ENCODE measurements around the gene SRPK3. TPM values are rescaled to one million over a fixed set of nuclear protein-coding genes. Genes with fewer than 3 reads are reported as not detected.
"Not testable (repeated sequence)": the region's sequence is repeated elsewhere in the genome, so short reads cannot be mapped to it uniquely, and the experiment has no call there.

The SRPK3 gene
- polyA plus RNA-seq, 3 donors, result 0.23 to 0.67 (median 0.30) TPM

DNA sequence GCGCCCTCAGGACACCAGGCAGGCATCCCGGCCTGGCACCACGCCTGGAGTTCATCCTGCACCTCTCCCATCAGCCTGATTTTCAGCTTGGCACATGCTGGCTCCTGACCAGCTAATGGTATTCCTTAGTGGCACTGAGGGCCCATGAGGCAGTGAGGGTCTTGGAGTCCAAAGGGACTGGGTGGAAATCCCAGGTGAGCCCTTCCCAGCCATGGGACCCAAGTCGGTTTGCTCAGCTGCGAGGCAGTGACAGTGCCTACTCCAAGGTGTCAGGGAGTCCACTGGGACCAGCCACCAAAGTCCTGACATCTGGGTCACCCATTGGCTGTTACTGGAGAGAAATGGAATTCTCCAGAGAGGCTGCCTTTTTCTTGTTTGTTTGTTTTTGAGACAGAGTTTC lies 18.5 kb downstream of the SRPK3 start:
- H3K27ac ChIP-seq (ENCODE audit: low read depth, low read length), result no peak overlapping the region
- 76 to 95% (median 92%) methylated on average over 3 to 5 of the region's 5 CpGs for WGBS, 3 donors

DNA sequence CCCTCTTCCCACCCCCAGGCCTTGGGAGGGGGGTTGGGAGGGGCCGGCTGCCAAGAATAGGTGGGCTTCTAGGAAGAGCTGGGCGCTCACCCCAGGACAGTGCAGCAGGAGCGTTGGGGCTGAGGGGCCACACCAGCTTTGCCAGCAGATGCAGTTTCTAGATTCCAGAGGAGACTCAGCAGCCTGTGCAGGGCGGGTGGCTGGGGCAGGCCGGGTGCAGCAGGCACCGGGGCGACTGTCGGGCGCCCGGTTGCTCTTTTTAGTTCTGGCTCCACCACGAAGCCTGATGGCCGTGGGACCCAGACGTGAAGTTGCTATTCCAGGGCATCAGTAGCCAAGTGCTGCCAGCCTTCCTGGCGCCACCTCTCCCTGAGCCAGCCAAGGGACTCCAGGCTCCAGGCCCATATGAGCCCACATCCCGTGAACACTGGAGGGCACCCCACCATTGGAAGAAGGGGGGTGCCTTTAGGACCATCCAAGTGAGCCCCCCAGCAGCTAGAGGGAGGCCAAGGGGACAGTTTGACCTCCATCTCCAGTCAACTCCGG lies 19.4 kb downstream of the SRPK3 start:
- WGBS, 3 donors, result 78 to 93% (median 86%) methylated on average over 7 to 16 of the region's 16 CpGs
- H3K27ac ChIP-seq (ENCODE audit: low read depth, low read length), result no peak overlapping the region

DNA sequence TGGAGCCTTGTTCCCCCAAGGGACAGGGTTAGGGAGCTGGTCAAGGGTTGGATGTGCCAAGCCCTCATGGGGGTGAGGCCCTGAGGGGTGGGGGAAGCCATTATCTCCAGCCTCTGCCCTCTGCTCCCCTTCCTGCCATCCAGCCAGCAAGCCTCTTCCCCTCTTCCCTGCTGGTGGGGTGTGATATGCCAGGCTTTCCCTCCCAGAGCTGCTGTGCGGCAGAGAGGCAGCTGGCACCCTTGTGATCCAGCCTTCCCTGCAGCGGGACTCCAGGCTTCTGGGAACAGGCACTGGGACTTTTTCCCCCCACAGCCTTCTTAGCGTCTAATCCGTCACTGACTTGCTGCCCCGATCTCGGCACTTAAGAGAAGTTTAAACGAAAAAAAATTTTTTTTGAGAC lies 19.9 kb downstream of the SRPK3 start:
- 70 to 88% (median 84%) methylated on average over 7 of the region's 7 CpGs for WGBS, 3 donors
- H3K27ac ChIP-seq (ENCODE audit: low read depth, low read length), result no peak overlapping the region

DNA sequence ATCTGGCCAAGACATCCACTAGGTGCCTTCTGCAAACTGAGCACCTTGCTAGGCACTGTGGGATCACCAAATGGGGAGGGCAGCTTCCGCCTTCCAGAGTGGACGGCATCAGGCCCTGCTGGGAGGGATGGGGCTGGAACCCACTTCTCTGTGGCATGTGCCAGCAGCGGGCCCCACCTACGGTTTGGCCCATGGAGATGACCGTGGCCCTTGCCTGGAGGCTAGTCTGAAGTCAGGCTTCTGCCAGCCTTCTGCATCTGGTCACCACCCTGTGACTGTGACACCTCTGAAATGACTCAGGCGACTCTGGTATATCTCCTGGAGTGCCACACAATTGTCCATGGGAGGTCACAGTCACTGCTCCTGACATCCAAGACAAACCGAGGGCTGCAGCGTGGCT lies 20.8 kb downstream of the SRPK3 start:
- 89 to 93% (median 89%) methylated on average over 7 to 8 of the region's 8 CpGs for WGBS, 3 donors
- no peak overlapping the region for H3K27ac ChIP-seq (ENCODE audit: low read depth, low read length)

DNA sequence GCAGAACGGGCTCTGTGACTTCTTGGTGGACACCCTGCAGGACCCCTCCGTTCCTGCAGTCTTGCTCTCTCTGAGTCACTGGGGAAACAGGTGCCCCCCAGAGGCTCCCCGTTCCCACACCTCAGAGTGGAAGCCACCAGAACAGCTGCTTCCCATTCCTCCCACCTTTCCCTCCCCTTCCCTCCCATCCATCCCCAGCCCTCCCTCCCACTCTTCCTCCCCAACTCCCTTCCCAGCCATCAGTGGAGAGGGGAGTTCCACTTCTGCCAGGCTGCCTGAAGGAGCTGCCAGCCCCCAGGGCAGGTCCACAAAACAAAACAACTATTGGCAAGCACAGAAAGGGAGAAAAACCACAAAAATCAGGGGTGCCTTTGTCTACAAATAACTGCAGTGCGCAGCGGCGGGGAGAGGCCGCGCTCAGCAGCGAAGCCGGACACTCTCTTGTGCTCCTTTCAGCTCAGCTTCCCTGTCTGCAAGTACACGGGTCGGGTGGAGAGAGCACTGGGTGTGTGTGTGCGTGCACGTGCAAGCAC lies 21.7 kb downstream of the SRPK3 start:
- H3K27ac ChIP-seq (ENCODE audit: low read depth, low read length), result no peak overlapping the region
- WGBS, 3 donors, result 30 to 72% (median 64%) methylated on average over 13 to 14 of the region's 14 CpGs

DNA sequence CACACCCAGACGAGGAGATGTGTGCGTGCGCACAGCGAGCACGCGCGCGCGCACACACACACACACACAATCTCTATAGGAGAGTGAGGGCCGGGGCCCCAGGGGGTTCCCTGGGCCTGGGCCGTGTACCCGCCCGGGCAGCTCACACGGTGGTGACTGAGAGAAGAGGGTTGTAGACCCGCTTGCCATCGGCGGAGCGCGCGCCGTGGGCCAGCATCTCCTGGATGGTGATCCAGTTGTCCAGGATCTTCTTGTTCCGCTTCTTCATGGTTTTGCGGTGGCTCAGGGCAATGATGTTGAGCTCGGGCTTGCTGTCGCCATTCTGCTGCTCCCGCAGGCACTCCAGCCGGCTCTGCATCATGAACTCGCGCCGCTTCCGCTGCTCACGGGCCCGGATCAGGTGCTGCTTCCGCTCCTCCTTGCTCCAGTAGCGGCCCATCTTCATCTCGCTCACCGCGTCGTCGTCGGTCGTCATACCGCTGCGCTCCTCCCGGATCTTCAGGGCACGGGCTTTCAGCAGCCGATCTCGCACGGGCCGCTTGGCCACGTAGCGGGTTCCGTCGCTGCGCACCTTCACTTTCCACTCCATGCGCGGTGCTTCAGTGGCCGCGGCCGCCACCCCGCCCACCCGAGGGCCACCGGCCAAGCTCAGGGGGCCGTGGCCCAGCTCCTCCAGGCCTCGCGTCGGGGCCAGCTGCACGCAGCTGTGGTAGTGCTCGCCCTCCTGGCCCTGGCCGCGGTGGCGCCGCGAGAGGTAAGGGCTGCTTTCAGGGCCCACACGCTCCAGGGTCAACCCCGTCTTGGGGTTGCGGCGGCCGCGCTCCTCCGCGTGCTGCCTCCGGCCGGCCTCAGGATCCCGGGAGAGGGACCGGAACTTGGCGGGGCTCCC lies 22.6 kb downstream of the SRPK3 start:
- WGBS, 3 donors, result 96 to 97% (median 96%) methylated on average over 43 to 87 of the region's 87 CpGs
- no peak overlapping the region for H3K27ac ChIP-seq (ENCODE audit: low read depth, low read length)

DNA sequence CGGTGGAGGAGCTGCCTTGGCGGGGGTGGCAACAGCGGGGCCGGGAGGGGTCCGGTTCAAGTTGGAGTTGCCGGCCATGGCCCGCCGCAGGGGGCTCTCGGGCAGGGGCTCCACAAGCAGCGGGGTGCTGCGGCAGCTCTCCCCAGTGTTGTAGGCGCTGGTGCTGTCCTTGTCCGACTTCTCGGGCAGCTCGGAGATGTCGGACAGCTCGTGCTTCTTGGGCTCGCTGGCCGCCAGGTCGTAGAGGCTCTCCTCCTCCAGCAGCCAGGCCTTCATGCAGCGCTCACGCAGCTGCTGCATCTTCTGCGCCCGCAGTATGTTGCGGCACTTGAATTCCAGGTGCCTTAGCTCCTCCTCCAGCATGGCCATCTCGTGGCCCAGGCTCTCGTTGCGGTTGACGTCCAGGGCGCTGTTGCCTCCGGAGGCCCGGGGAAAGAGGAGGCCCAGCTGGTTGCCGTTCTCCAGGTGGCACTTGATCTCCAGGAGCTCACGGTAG lies 23.3 kb downstream of the SRPK3 start:
- H3K27ac ChIP-seq (ENCODE audit: low read depth, low read length), result no peak overlapping the region
- WGBS, 3 donors, result 91 to 96% (median 93%) methylated on average over 21 to 34 of the region's 34 CpGs

DNA sequence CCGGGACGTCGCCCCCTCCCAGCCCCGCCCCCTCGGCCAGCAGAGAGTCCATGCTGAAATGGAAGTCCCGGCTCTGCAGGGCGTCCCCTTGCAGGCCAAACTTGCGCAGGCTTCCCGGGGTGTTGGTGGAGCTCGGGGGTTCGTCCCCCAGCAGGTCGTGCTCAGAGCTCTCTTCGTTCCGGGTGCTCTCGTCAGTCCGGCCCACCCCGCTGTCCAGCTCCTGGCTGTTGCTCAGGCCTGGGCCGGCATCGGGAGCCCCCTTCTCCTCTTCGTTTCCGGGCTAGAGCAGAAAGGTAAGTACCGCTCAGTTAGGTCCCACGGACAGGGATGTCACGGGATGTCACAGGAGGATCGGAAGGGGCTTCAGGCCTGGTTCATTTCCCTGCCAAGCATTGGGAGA lies 23.8 kb downstream of the SRPK3 start:
- WGBS, 3 donors, result 93 to 94% (median 94%) methylated on average over 18 to 25 of the region's 25 CpGs

DNA sequence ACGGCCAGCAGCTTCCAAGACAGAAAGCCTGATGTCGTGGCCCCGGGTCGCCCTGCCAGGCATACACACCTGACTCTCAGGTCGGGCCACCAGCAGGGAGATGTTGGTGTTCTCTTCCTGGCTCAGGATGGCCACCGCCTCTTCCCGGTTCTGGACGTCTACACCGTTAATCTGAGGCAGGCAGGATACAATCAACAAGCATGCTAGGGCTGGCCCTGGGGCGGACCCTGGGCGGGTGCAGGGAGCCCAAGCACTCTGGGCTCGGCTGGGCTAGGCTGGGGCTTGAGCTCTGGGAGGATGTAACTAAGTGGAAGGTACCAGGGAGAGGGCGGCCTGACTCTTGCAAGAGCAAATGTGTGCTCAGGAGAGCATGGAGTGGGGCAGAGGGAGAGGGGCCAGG lies 24.6 kb downstream of the SRPK3 start:
- WGBS, 3 donors, result 85 to 94% (median 90%) methylated on average over 8 to 13 of the region's 13 CpGs
- H3K27ac ChIP-seq (ENCODE audit: low read depth, low read length), result no peak overlapping the region

More for the DNA sequence above, 23.8 kb downstream of the SRPK3 start:
- no peak overlapping the region for H3K27ac ChIP-seq (ENCODE audit: low read depth, low read length)

DNA sequence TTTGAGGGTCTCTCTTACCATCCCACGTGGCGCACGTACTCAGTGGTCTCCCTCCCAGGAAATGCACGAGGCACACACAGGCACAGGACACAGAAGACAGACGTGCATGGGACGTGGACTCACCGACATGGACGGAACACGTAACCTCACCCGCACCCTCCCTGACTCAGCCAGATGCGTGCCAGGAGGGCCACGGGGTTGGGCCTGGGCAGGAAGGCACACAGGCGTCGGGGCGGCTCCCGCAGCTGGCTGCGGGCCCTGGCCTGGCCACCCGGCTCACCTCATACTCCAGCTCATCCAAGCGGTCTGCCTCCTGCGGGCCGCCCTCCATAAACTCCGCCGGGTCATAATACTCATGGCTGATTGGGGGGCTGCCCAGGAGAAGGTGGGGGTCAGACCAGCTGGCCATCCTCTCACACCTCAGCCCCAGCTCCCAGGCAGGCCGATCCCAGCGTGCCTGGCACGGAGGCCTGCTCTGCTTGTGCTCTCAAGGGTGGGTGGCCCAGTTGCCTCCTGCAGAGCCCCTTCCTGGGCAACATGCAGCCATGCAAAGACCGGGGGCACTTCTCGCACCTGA lies 26.2 kb downstream of the SRPK3 start:
- WGBS, 3 donors, result 85 to 95% (median 86%) methylated on average over 16 to 28 of the region's 28 CpGs
- H3K27ac ChIP-seq (ENCODE audit: low read depth, low read length), result no peak overlapping the region

DNA sequence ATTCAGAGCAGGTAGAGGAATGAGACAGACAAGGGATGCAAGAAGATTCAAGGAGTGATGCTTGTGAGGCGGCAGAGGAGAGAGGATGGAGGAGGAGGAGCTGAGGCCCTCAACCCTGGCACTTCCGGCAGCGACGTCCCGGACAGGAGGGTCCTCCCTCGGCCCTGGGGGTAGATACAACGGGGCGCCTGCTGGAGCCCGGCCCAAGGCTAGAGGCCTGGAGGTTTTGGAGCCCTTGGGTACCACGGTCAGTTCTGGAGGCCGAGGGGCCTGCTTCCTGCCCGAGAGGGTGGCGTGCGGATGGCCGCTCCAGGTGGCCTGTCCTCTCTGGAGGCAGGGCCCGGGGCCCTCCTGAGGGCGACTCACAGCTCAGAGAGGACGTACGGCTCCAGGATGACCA lies 27.1 kb downstream of the SRPK3 start:
- no peak overlapping the region for H3K27ac ChIP-seq (ENCODE audit: low read depth, low read length)
- 94 to 95% (median 95%) methylated on average over 12 to 19 of the region's 19 CpGs for WGBS, 3 donors

DNA sequence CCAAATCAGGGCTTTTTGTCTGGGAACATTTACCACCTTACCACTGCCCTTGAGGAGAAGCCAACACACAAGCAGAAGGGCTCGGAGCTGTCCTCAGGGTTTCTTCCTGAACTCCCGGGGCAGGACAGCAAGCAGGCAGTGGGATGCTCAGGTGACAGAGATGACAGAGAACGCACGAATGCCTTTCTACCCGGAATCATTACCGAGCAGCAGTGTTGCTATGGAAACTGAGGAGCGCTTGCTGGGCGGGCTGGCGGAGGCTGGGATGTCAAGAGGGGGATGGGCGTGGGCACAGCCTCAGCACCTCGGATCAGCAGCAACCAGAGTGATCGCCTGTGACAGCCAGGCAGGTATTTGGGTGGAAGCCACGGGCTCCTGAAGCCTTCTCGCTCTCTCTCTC lies 31.4 kb downstream of the SRPK3 start:
- no peak overlapping the region for H3K27ac ChIP-seq (ENCODE audit: low read depth, low read length)
- 29 to 71% (median 67%) methylated on average over 14 of the region's 14 CpGs for WGBS, 3 donors

DNA sequence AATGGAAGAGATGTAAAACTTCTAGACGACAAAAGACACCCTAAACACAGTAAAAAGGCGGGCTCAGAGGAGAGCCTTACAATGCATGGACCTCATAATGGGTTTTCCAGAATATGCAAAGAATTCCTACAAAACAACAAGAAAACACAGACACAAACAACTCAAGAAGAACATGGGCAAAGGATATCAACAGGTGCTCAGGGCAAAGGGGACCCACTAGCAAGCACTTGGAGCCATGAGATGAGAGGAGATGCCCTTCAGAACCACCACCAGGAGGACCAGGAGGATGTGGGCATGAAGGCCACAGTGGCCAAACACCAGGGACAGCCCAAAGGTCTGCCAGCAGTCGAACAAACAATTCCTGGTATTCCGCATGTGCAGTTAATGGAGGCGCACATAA lies 32.3 kb downstream of the SRPK3 start:
- WGBS, 3 donors, result 85 to 98% (median 91%) methylated on average over 4 to 5 of the region's 5 CpGs
- H3K27ac ChIP-seq (ENCODE audit: low read depth, low read length), result no peak overlapping the region

DNA sequence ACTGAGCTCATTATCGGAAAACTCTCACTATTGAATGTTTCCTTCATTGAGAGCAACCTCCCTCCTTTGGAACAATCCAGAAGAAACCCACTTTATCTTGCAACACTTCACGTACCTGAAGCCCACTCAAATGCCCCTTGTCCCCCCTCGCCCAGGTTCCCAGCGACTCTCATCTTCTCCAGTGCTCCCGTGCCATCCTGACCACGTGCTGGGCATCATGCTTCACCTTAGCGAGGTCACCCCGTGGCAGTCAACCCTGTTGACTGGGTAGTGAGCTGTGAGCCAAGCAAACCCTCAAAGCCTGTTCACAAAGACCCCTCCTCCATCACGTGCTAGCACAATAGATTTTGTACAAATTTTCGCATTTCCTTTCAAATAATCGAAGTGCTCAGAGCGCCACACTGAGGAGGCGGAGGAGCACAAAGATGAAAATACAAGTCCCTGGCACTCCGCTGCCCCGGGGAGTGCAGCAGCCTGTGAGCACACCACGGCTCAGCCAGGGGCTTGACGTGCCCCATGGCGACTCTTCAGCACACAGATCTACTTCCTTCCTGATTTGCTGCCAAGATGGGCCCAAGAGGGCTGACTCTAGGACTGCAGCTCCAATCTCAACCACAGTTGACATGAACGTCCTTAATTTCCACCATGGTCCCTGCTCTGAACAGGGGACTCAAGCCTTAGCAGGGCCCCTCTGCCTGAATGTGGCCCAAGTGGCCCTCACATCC lies 33.9 kb downstream of the SRPK3 start:
- H3K27ac ChIP-seq (ENCODE audit: low read depth, low read length), result no peak overlapping the region
- 59 to 72% (median 69%) methylated on average over 18 to 19 of the region's 19 CpGs for WGBS, 3 donors

DNA sequence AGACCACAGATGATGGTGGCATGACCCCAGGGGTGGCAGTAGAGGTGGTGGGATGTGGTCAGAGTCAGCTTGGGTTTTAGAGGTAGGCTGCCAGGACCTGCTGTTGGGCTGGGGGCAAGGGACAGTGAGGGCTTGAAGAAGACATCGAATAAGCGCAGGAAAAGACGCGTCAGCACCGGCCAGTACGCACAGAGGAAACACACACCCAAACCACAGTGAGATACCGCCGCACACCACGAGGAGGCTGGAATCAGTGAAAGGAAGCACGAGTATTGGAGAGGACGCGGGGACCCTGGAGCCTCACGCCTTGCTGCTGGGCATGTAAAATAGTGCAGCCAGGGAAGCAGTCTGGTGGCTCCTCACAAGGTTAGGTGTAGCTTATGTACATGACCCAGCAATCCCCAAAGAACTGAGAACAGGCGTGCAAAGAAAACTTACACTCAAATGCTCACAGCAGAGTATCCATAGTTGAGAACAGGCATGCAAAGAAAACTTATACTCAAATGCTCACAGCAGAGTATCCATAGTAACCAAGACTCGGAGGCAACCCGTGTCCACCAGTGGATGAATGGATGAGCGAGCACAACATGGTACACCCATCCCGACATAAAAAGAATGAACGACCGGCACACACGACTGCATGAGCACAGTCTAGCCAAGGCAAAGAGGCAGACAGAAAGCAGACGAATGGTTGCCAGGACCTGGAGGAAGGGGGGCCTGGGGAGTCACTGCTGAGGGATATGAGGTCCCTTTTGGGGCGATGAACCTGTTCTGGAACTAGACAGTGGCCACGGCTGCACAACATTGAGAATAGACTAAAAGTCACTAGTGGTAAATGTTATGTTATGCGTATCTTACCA lies 36.2 kb downstream of the SRPK3 start:
- 65 to 77% (median 76%) methylated on average over 25 of the region's 25 CpGs for WGBS, 3 donors
- no peak overlapping the region for H3K27ac ChIP-seq (ENCODE audit: low read depth, low read length)

DNA sequence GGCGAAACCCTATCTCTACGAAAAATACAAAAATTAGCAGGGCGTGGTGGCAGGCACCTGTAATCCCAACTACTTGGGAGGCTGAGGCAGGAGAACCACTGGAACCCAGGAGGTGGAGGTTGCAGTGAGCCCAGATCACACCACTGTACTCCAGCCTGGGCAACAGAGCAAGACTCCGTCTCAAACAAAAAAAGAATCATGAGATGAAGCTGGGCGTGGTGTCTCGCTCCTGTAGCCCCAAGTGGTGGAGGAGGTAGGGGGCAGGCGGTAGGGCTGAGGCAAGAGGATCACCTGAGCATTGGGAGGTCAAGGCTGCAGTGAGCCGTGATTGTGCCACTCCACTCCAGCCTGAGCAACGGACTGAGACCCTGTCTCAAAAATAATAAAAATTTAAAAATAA lies 37.2 kb downstream of the SRPK3 start:
- WGBS, 3 donors, result 86 to 97% (median 93%) methylated on average over 9 of the region's 9 CpGs
- not testable (repeated sequence) for H3K27ac ChIP-seq (ENCODE audit: low read depth, low read length)

DNA sequence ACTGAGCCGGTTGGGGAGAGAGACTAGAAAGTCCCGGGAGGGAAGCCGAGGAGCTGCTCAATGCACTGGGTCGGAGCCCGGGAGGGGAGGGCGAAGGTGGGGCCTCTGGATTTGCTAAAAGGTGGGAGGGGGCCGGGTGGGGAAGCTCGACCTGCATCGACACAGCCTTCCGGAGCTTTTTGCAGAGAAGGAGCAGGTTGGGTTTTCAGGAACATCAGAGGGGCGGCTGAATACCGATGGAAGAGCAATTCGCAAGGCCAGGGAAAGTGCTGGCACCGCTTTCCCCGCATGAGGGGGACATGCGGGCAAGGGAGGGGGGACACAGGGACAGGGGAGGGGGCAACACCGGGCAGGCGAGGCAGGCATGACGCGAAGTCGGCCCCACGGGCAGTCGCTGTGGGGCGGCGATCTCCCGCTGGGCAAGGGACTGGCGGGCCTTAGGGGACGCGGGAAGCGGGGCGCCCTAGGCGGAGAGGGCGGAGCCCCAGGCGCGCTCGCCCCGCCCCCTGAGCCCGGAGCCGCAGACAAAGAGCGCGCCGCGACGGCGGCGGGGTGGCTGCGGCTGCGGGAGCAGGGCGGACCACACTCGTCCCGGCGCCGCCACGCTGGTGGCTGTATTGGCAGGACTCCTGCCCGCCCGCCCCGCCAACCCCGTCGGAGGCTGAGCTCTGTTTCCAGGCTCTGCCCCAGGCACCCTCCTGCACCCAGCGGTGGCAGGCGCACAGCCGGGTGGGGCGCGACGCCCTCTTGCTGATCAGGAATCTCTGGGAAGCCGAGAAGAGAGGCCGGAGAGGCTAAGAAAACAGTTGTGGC lies 37.9 kb downstream of the SRPK3 start:
- WGBS, 3 donors, result 7 to 22% (median 16%) methylated on average over 21 to 56 of the region's 67 CpGs
- H3K27ac ChIP-seq (ENCODE audit: low read depth, low read length), result no peak overlapping the region

Measured in adipose tissue (tissue), 3 donors.